GM21528 (cell line): ENCODE results near the gene PDE4B.
"Not testable (repeated sequence)": the region's sequence is repeated elsewhere in the genome, so short reads cannot be mapped to it uniquely, and the experiment has no call there.

Experiments
- ATAC-seq: cut with Tn5 transposase; IDR thresholded peaks from one replicate; pipeline ENCODE4 v1.9.1; 2021; ENCODE audit warnings: mild to moderate bottlenecking, moderate library complexity; ENCODE audit not compliant: unreplicated experiment, low FRiP score

PDE4B gene

DNA sequence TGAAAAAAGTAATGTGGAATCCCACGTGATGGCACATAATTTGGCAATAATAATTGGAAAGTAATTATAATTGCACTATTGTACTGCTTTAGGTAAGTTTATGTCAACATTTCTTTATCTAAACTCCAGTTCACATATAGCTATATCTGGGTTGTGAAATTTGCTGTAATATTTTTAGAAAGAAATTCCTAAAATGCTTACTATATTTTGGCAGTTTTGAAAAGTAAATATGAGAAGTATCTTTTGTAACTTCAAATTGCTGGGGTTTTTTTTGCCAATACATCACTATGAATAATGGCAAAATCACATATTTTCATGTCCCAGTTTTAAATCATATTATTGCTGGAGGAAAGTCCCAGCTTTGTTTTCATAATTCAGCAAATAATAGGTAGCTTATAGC, 197.5 kb downstream of the PDE4B start:
- ATAC-seq = no peak

GRCh38 chr1:65991694-65992093, 199.0 kb downstream of the PDE4B start:
- ATAC-seq = no peak

DNA sequence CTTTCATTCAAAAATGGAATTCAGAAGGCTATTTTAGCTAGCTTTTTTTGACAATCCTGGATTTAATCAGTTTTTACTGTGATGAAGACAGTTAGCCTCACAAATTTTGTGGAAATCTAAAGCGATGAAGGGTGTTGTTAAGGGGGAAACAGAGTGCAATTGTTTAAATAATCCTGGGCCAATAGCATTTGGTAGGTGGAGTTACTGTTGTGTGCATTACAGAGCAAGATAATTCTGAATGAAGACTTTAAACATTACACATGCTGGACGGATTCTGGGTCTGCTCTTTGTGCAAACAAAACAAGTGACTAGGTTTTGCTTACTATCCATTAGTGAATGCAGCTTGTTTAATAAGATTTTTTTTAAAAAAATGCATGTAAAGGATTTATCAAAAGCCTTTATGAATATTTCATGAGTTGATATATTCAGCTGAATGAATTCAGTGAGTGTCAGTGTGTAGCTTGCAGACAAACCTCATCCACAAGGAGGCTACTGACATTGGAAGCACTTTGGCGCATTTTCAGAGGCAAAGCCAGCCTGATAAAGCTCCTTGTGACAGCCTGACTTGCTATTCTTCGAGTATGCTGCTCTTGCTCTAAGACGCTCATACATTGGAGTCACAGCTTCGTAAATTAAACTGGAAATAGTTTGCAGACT, 199.6 kb downstream of the PDE4B start:
- ATAC-seq = no peak

GRCh38 chr1:65992831-65993271, 200.2 kb downstream of the PDE4B start:
- ATAC-seq = no peak

- ATAC-seq = no peak
These were observed 201.5 kb downstream of the PDE4B start for GRCh38 chr1:65994223-65994622.

GRCh38 chr1:65995336-65995735, 202.6 kb downstream of the PDE4B start:
- ATAC-seq = no peak

GRCh38 chr1:65995928-65996327, 203.2 kb downstream of the PDE4B start:
- no peak for ATAC-seq

DNA sequence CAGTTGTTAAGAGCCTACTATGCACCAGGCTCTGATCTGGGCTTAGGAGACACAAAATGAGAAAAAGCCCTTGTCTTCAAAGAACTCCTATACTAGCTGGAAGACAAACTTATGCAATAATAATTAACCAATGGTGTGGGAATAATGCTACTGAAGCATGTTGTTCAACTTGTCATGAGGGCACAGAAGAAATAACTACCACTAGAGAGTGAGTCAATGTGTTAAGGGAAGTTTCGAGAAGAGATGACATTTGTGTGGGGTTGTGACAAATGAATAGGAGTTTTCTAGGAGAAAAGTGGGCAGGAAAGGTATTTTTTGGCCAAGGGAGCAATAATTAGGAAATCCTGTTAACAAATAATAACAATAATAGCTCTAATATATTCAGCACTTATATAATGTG, 205.0 kb downstream of the PDE4B start:
- ATAC-seq = no peak

GRCh38 chr1:65998763-65999583, 206.3 kb downstream of the PDE4B start:
- no peak for ATAC-seq

DNA sequence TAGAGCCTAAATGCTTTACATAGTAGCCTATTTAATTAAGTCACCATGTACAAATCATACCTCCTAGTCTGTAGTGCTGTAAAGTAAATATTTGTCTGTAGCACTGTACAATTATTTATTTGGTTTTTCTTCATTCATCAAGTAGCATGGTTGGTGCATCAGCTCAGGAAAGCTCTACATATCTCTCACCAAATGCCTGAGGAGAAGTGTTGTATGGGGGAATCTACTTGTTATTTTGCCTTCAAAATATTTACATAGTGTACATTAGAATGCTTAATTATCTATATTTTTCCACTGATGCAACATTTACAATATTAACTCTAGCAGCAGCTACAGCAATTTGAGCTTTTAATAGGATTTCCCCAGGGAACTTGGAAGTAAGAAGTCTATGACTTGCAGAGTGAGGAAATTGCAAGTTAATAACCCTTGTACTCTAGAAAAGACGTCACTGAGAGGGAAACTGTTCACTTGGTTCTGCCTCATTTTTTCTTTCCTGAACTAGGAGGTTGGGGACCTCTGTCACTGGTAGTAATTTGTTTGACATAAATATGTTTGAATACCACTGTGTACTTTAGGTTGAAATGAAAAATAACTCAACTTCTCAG, 207.4 kb downstream of the PDE4B start:
- no peak for ATAC-seq

- ATAC-seq = no peak
These were observed 211.0 kb downstream of the PDE4B start for GRCh38 chr1:66003690-66004089.

DNA sequence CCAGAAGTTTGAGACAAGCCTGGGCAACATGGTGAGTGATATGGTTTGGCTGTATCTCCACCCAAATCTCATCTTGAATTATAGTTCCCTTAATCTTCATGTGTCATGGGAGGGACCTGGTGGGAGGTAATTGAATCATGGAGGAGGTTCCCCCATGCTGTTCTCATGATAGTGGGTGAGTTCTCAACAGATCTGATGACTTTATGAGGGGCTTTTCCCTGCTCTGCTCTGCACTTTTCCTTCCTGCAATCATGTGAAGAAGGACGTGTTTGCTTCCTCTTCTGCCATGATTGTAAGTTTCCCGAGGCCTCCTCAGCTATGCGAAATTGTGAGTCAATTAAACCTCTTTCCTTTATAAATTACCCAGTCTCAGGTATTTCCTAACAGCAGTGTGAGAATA, 213.8 kb downstream of the PDE4B start:
- not testable (repeated sequence) for ATAC-seq

GRCh38 chr1:66012106-66012784, 219.6 kb downstream of the PDE4B start:
- ATAC-seq = no peak

DNA sequence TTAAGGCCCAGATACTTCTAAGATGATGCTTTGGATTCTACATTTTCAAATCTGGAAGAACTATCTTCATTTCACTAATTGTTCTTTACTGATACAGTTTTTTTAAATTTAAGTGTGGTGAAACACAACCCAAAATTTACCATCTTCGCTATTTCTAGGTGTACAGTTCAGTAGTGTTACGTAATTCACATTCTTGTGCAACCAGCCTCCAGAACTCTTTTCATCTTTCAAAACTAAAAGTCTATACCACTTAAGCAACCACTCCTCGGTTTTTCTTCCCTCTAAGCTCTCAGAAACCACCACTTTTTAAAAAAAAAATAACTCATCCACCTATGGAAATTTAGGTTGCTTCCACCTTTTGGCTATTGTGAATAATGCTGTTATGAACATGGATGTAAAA, 220.7 kb downstream of the PDE4B start:
- no peak for ATAC-seq

DNA sequence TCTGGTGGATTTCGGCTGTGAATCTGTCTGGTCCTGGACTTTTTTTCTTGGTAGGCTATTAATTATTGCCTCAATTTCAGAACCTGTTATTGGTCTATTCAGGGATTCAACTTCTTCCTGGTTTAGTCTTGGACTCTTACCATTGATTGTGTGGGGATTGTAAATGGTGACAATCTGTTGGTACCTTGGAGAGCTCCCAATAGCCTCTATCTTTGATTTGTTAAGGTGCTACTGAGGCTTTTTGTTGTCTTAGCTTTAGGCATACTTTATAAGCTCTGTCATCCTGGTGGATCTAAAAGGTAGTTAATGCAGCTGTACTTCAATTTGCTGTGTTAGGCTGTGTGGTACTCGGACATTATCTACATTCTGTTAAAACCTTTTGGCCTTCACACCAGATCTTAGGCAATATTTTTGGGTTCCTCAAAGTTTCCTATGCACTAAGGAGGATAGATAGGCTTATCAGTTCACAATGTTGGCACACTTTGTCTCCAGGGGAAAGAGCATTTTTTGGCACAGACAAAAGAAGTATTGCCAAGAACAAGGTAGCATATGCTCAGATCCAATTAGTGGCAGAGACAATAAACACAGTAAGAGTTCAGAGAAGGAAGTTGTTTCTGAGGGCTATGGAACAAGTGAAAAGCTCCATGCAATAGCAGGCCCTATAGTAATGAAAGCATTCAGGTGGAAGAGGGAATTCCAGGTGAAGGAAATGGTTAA, 230.4 kb downstream of the PDE4B start:
- ATAC-seq = no peak

- ATAC-seq = no peak
These were observed 232.5 kb downstream of the PDE4B start for GRCh38 chr1:66025188-66025587.

GRCh38 chr1:66028035-66028434, 235.3 kb downstream of the PDE4B start:
- no peak for ATAC-seq

- ATAC-seq = no peak
These were observed 241.1 kb downstream of the PDE4B start for GRCh38 chr1:66033781-66034180.

DNA sequence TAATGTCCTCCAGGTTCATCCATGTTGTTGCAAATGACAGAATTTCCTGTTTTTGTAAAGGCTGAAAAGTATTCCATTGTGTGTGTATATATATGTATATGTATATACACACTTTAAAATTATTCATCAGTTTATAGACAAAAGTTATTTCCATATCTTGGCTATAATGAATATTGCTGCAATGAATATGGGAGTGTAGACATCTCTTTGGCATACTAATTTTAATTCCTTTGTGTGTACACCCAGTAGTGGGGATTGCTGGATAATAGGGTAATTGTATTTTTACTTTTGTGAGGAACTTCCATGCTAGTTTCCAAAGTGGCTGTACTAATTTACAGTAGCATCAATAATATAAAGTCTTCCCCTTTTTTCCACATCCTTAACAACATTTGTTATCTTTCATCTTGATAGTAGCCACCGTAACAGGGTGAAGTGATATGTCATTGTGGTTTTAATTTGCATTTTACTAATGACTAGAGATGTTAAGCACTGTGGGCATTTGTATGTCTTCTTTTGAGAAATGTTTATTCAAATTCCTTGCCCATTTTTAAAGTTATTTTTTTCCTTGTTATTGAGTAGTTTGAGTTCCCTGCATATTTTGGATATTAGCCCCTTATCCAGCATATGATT, 243.0 kb downstream of the PDE4B start:
- no peak for ATAC-seq

- ATAC-seq = no peak
These were observed 249.0 kb downstream of the PDE4B start for GRCh38 chr1:66041654-66042053.
